Stimulated activated naive CD8-positive, alpha-beta T cell treated with anti-CD3 and anti-CD28 coated beads, Interleukin-15, Interleukin-2, amounts not matched to agents 100 U/mL and 50 U/mL, for 24 hours (primary cell): ENCODE results near the gene ADAMTSL3.
"Not testable (repeated sequence)": the region's sequence is repeated elsewhere in the genome, so short reads cannot be mapped to it uniquely, and the experiment has no call there.

Experiments
- ATAC-seq: fragments of 150-1000 bp; cut with Tn5 transposase; one replicate; pipeline ENCODE4 v1.10.0; 2021
- DNase-seq: peaks from one replicate; pipeline ENCODE4 v3.0.0; 2021

The ADAMTSL3 gene

GRCh38 chr15:84033793-84034553 is 380.1 kb downstream of the ADAMTSL3 start:
- DNase-seq (no peak), ATAC-seq (no peak)

DNA sequence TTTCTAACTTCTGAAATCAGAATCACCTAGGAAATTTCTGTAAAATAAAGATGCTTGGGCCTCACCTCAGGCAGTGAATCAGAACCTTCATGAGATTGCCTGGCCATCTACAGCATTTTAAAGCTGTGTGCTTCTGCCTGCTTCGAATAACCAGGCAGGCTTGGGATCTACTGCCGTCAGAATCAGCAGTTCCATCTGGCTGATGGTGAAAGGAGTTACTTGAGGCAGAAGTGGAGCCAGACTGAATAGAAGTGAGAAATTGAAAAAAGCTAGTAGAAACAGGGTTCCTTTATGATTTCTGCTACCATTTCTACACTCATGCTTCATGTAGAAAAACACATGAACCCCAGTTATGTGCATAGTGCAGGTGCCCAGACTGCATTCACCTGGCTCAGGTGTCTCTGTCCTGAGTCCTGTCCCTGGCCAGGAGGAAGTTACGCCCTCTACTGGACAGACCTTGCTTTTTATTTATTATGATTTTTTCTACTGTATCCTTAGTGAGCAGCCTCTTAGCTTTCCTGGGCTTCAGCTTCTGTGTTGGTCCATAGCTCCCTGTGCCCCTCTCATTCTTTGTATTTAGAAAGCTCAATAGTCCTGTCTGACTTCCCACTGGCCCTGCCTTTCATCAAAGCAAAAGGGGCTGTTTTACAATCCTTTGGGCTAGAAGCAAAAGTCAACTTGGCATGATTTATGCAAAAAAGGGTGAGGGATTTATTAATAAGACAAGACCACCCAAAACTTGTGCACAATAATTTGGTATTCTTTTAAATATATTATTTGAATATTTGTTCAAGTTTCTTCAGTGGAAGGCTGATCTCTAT is 380.9 kb downstream of the ADAMTSL3 start:
- ATAC-seq (no peak), DNase-seq (no peak)

- ATAC-seq: no peak
- DNase-seq: no peak
These were observed 381.5 kb downstream of the ADAMTSL3 start for GRCh38 chr15:84035399-84035766.

DNA sequence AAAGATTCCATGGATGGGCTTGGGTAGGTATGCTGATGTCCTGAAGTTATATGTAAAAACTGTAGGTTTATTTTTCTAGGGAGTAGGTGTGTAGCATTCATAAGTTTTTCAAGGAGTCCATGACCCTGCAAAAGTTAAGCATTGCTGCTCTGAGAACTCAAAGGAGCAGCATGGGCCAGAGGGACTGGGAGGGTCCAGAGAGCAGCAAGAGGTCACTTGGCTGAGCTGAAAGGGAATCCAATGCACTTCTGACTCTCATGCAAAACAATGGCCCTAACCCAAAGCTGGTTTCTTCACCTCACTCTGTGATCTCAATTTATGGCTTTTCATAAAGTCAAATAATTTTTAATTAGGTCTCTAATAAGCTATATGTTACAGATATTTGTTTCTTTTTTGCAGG is 383.4 kb downstream of the ADAMTSL3 start:
- ATAC-seq (no peak), DNase-seq (no peak)

- DNase-seq, ATAC-seq: not testable (repeated sequence)
These were observed 388.6 kb downstream of the ADAMTSL3 start for GRCh38 chr15:84042434-84043056.

- no peak for DNase-seq
These were observed 392.2 kb downstream of the ADAMTSL3 start for GRCh38 chr15:84046064-84046637.

DNA sequence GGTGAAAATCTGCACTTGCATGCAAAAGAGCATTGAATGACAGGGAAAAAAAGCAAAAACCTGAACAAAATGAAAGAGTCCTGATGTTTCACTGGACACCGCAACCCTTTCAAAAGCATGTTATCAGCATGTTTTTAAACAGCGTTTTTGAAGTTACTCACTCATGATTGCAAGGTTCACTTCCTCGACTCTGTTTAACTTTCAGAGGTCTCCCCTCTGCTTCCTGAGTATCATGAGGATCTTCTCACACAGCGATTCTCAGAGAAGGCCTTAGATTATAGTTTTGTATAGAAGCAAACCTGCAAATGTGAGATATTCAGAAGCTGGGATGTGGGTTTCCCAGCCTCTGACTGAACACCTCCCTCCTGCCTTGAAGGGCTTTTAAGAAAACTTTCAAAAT is 395.6 kb downstream of the ADAMTSL3 start:
- DNase-seq, ATAC-seq: not testable (repeated sequence)

More at GRCh38 chr15:84046064-84046637, 392.2 kb downstream of the ADAMTSL3 start:
- no peak for ATAC-seq

DNA sequence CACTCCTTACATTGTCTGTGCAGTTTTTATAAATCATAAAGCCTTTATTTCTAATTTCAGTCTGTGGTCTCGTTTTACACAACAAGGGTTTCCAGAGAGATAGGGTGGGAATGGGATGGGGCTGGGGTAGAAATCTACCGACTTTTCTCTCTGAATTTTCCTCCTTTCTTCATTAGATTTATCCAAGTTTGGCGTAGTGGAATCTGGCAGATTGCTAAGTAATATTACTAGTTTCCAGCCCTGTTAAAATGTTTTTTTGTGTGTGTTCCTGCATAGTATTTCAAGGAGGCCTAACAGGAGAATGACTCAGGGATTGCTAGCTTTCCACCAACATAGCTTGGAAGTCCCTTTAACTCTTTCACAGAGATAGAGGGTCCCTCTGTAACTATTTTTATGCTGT is 396.2 kb downstream of the ADAMTSL3 start:
- no peak for DNase-seq
- no peak for ATAC-seq

GRCh38 chr15:84051146-84051545 is 397.2 kb downstream of the ADAMTSL3 start:
- DNase-seq, ATAC-seq: not testable (repeated sequence)

DNA sequence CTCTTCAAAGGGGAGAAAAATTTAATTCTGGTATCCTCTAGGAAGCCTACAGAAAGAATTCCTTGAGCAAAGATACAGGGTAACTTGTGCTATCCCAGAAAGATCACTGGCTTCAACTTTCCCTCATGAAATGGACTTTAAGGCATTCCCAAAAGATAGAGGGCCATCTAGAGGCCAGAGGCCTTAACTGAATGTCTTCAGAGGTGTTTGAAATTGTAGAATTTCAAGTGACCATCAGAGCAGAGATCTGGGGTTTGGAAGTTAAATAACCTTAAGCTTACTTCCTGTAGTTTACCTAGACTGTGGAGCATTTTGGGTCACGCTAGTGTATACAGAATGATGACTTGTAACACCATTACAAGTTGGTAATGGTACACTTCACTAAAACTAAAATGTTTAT is 400.6 kb downstream of the ADAMTSL3 start:
- not testable (repeated sequence) for ATAC-seq, DNase-seq

DNA sequence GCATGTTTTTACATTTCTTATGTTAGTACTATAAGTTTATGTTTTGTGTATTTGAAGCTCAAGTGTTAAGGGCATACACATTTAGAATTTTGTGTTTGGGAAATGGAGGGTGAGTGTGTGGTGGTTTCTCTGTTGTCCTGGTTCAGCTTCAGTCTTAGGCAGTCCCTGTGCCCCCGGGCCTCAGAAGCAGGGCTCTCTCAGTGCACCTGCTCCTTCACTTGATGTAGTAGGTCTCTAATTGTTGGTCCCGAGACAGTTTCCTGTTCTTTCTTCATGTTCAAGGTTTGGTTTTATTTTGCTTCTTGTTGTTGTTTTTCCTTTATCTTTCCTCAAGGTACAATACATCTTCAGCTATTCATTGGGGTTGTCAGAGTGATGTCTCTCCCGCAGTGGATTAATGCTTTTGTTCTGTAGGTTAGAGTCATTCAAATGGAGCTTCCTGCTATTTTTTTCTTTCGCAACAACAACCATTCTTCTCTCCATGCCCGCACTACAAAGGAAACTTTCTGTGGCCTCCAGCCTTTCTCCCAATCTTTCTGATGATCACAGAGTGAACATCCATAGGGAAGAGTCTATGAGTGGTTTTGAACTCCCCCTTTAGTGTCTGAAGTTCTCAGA is 403.9 kb downstream of the ADAMTSL3 start:
- no peak for ATAC-seq
- no peak for DNase-seq

GRCh38 chr15:84063674-84064073 is 409.8 kb downstream of the ADAMTSL3 start:
- not testable (repeated sequence) for DNase-seq, ATAC-seq

DNA sequence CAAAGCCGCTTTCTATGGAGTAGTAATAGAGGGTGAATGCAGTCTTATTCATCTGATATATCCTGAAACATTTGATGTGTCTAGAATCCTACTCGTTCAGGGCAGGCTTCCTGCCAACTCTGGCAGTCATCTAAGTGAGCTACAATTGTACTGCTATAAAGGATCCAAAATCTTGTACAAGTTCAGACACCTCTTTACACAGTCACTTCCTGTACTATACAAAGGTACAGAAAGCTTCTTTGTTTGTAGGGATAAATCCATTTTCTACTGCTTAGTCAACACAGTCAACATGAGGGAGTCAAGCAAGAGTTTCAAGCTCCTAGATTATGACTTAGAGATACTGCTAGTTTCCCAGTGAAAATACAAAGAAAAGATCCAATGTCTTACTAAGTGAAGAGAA is 414.8 kb downstream of the ADAMTSL3 start:
- not testable (repeated sequence) for DNase-seq, ATAC-seq

DNA sequence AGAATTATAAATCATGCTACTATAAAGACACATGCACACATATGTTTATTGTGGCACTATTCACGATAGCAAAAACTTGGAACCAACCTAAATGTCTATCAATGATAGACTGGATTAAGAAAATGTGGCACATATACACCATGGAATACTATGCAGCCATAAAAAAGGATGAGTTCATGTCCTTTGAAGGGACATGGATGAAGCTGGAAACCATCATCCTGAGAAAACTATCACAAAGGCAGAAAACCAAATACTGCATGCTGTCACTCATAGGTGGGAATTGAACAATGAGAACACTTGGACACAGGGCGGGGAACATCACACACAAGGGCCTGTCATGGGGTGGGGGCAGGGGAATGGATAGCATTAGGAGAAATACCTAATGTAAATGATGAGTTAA is 424.1 kb downstream of the ADAMTSL3 start:
- DNase-seq, ATAC-seq: not testable (repeated sequence)

- ATAC-seq, DNase-seq: not testable (repeated sequence)
These were observed 425.5 kb downstream of the ADAMTSL3 start for GRCh38 chr15:84079325-84079884.

GRCh38 chr15:84079885-84080777 is 426.2 kb downstream of the ADAMTSL3 start:
- ATAC-seq (peak; percentile 88), DNase-seq (peak; percentile 57)

DNA sequence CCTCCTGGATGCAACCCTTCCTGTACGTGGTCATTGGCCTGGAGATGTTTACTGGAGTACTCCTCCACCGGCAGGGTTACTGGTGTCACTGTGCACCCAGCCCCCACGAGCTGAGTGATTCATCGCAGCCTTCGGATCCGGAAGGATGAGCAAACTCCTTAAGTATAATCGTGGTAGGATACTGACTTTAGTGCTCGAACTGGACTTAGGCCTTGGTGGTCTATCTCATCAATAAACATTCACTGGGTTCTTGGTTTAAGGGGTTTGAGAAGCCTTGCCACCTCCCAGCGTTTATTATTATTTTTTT is 426.8 kb downstream of the ADAMTSL3 start:
- ATAC-seq (peak; percentile 25), DNase-seq (peak; percentile 5)

- DNase-seq (no peak), ATAC-seq (no peak)
These were observed 427.7 kb downstream of the ADAMTSL3 start for GRCh38 chr15:84081391-84082168.

DNA sequence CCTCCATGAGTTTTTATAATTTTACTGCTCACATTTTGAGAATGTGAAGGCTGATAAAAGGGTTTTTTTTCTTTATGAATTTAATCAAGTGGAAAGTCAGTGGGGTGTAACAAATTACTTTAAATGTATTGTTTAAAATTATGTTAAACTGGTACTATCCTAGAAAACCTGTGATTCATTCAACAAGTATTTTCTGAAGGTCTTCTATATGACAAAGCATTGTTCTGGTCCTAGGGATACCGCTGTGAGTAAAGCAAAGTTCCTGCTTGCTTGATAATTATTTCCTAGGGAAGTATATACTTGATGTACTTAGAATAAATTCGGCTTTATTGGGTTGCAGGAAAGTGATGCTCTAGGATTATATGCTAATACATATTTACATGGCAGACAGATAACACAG is 428.8 kb downstream of the ADAMTSL3 start:
- no peak for DNase-seq
- ATAC-seq: no peak

DNA sequence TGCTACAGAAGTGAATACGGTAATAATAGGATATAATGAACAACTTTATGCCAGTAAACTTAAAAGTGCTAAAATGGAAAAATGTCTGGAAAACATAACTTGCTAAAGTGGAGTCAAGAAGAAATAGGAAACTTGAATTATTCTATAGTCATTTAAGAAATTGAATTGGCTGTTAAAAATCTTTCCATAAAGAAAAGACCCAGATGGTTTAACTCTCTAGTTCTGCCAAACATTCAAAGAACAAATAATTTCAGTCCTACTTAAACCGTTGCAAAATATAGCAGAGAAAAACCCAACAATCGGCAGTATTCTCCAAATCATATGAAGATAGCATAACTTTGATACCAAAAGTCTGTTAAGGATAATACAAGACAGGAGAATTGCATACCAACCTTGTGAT is 432.1 kb downstream of the ADAMTSL3 start:
- ATAC-seq, DNase-seq: not testable (repeated sequence)
